Astrocyte of the cerebellum (primary cell): ENCODE results near the gene CLDN18.

Experiments used
- DNase-seq: peaks from one replicate; pipeline ENCODE4 v3.0.0-alpha.2; 2011; ENCODE audit warnings: low read depth
- H3K4me3 ChIP-seq: 2 replicates; pipeline ENCODE4 v1.5.1; 2011; ENCODE audit warnings: mild to moderate bottlenecking, low read depth, low read length, moderate library complexity
- CTCF ChIP-seq: IDR thresholded peaks from 2 replicates; pipeline ENCODE4 v1.5.1; 2012; ENCODE audit warnings: low read length, low read depth, moderate library complexity, mild to moderate bottlenecking; ENCODE audit errors: missing control alignments
- in situ Hi-C: cut with HindIII; loops from 2 replicates; pipeline ENCODE4 v1.10.0; 2017; ENCODE audit warnings: low sequenced_read_pairs

The CLDN18 gene

GRCh38 chr3:138003069-138003468 is 6.9 kb upstream of the CLDN18 start:
- no peak for TF ChIP-seq CTCF
- no peak for DNase-seq
- in situ Hi-C loops, result no loop called here
- no peak overlapping the region for H3K4me3 ChIP-seq

DNA sequence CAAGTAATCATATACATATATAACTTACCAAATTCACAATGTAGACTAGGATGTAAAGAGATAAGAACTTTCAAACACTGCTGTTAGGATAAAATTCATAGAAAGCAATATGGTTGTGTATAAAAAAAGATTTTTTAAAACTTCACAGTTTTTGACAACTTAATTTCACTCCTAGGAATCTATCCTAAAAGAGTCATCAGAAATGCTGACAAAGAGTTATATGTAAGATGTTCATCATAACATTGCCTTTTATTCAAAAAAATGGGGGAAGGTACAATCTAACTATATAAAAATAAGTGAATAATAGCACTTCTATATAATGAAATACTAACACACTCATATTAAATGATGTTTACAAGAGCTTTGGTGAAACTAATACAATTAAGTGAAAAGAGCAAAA is 4.3 kb upstream of the CLDN18 start:
- DNase-seq, result no peak
- H3K4me3 ChIP-seq, result no peak overlapping the region
- in situ Hi-C loops, result no loop called here
- no peak for TF ChIP-seq CTCF

DNA sequence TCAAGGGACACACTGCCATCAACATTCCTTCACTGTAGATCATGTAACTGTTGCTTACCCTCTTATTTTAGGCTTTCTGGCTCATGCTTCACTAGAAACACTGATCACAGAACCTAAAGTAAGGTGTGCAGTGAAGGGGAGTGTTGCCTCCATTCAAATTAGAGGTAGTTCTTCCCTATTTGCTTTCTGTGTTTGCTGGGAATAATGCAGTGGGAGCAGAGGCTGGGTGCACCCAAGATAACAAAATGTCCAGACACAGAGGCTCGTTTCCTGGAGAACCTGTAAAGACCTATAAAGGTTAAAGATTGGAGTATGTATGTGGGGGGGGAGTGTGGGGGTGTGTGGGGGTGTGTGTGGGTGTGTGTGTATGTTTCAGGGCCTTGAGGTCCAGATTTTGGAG is 2.1 kb upstream of the CLDN18 start:
- no peak overlapping the region for H3K4me3 ChIP-seq
- in situ Hi-C loops, result no loop called here
- DNase-seq, result no peak
- TF ChIP-seq CTCF, result no peak

GRCh38 chr3:138010273-138010590 is 267 bp downstream of the CLDN18 start:
- TF ChIP-seq CTCF, result no peak
- DNase-seq, result no peak
- in situ Hi-C loops, result no loop called here
- H3K4me3 ChIP-seq, result no peak overlapping the region

DNA sequence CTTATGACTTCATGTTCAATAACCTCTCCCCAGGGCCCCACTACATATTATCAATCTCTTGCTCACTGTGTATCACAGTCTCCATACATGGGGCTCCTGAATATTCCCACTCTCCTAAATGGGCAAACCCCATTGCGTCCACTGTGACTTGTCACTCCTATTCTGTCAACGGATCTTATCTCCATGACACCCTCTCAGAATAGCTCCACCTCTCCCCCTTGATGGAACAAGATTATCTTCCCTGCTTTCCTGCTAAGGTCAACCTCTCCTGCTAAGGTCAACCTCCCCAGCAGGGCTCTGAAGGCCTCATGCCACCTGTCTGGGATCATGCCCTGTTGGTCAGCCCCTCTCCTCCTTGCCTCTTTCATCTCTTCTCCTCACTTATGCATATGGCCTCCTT is 1.8 kb downstream of the CLDN18 start:
- no peak for TF ChIP-seq CTCF
- no peak for DNase-seq
- no peak overlapping the region for H3K4me3 ChIP-seq
- in situ Hi-C loops, result no loop called here

DNA sequence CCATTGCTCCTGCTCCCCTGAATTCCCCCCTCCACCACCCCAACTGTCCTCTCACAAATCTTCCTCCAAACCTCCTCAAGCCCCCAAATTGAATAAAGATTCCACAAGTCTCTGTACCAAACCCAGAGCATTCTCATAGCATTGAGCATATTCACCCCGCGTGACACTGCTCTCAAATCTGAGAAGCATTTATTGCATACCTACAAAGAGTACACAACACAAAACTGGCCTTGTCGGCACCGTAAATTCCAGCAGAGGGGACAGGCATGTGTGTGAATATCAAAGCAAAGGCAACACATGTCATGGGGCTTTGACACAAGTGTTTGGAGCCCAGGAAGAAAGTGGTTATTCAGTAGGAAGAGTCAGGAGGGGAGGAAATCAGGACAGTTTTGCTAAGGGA is 2.6 kb downstream of the CLDN18 start:
- TF ChIP-seq CTCF, result no peak
- DNase-seq, result no peak
- in situ Hi-C loops, result no loop called here
- no peak overlapping the region for H3K4me3 ChIP-seq

GRCh38 chr3:138016065-138016464 is 6.1 kb downstream of the CLDN18 start:
- TF ChIP-seq CTCF, result no peak
- in situ Hi-C loops, result no loop called here
- H3K4me3 ChIP-seq, result no peak overlapping the region
- no peak for DNase-seq
